ENCODE data around the gene MYH15.

DNA sequence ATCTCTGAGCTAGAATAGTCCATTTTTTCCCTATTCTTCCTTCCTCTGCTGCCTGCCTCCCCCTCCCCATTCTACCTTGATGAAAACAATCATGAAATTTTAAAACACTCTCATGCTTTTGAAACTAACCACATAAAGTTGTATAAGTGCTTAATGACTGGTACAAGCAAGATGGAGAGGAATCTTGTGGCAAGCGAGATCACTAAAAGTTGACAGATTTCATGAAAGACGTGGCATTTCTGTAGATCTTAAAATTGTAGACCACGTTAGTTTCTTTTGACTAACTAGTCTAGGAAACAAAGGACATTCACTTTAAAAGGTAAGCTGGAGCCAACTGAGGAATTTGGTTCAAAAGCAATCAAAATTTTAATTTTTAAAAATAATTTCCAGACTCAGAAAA is 178.6 kb downstream of the MYH15 start:
- TF ChIP-seq POLR2A (IDR thresholded peaks at IDR 0.05) (no peak), POLR2AphosphoS5 (IDR thresholded peaks at IDR 0.05; ENCODE audit: insufficient read depth in 1 of 2, low read depth in 1 of 2) (no peak)
- TF ChIP-seq, protein P1, sequence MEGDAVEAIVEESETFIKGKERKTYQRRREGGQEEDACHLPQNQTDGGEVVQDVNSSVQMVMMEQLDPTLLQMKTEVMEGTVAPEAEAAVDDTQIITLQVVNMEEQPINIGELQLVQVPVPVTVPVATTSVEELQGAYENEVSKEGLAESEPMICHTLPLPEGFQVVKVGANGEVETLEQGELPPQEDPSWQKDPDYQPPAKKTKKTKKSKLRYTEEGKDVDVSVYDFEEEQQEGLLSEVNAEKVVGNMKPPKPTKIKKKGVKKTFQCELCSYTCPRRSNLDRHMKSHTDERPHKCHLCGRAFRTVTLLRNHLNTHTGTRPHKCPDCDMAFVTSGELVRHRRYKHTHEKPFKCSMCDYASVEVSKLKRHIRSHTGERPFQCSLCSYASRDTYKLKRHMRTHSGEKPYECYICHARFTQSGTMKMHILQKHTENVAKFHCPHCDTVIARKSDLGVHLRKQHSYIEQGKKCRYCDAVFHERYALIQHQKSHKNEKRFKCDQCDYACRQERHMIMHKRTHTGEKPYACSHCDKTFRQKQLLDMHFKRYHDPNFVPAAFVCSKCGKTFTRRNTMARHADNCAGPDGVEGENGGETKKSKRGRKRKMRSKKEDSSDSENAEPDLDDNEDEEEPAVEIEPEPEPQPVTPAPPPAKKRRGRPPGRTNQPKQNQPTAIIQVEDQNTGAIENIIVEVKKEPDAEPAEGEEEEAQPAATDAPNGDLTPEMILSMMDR (IDR thresholded peaks at IDR 0.05): no peak

All from vagina (tissue), 2 donors.